IPS DF 4.7 (cell line): Measurements from ENCODE around the gene E2F8.

ENCODE experiments used
- DNase-seq: peaks from one replicate; pipeline ENCODE4 v3.0.0-alpha.2; 2013; ENCODE audit warnings: low spot score; ENCODE audit errors: extremely low read depth

Gene E2F8

GRCh38 chr11:19187833-19188258, 52.9 kb downstream of the E2F8 start:
- DNase-seq, result no peak

- DNase-seq, result no peak
Observed at GRCh38 chr11:19187114-19187832, 53.5 kb downstream of the E2F8 start.

- no peak for DNase-seq
Observed at GRCh38 chr11:19185516-19186052, 55.2 kb downstream of the E2F8 start.

GRCh38 chr11:19185036-19185435, 55.7 kb downstream of the E2F8 start:
- DNase-seq, result no peak

GRCh38 chr11:19183646-19184045, 57.1 kb downstream of the E2F8 start:
- DNase-seq, result no peak

GRCh38 chr11:19181531-19182261, 59.0 kb downstream of the E2F8 start:
- DNase-seq, result no peak

GRCh38 chr11:19176629-19177186, 64.0 kb downstream of the E2F8 start:
- DNase-seq, result no peak
